ENCODE measurements around the gene RAMP1.
"Not testable (repeated sequence)": the region's sequence is repeated elsewhere in the genome, so short reads cannot be mapped to it uniquely, and the experiment has no call there.

The RAMP1 gene

DNA sequence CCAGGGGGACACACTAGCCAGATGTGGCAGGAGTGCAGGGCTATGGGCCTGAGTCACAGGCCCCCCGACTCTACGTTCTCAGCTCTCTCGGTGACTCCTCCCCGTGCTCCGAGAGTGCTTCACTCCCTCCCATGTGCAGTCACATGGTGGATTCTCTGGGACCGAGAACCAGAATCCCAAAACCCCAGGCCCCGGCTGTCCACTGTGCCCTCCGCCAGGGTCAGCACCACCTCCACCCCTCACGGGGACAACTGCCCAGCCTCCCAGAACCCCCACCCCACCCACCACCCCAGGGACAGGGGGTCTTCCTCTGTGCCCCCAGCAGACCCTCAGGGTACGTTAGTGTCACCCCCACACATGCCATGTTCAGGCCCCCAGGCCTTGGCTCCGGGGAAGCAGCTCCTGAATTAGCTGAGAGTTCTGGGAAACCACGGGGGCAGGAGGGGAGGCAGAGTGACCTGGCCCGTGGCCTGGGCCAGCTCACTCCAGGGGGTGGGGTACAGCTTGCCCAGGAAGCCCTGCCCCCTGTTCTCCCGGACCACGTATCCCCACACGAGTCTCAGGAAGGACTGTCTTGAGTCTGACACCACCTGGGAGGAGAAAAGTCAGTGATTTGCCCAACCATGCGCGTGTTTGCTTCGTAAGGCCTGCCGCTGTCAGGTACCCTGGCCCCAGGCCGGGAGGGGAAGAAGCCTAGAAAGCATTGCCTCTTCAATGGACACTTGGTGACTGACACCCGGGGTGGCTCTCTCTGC lies 4.4 kb downstream of the RAMP1 start:
- no peak for DNase-seq

GRCh38 chr2:237864444-237864931 lies 5.1 kb downstream of the RAMP1 start:
- no peak for DNase-seq

DNA sequence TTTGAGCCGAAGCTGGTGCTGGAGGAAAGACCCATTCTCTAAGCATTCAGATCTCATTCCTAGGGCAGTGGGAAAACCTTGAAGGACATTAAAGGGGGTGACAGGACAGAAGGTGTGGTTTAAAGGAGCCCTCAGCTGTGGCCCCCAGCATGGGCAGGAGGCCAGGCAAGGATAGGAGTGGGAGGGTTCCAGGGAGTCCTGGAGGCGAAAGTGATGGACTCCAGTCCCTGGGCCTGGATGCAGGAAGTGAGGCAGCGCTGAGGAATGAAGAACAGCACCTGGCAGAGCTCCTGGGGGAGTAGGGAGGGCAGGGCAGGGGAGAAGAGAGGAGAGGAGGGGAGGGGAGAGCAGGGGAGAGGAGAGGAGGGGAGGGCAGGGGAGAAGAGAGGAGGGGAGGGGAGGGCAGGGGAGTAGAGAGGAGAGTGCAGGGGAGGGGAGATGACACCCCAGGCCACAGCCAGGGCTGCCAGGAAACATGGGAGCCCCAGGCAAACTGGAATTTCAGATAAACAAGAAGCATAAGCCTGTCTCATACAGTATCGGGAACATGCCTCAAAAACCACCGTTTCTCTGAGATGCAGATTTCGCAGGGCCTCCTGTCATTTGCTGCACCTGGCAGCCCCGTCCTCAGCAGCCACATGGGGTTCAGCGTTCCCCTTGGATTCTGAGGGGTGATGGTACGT lies 5.7 kb downstream of the RAMP1 start:
- no peak for DNase-seq

DNA sequence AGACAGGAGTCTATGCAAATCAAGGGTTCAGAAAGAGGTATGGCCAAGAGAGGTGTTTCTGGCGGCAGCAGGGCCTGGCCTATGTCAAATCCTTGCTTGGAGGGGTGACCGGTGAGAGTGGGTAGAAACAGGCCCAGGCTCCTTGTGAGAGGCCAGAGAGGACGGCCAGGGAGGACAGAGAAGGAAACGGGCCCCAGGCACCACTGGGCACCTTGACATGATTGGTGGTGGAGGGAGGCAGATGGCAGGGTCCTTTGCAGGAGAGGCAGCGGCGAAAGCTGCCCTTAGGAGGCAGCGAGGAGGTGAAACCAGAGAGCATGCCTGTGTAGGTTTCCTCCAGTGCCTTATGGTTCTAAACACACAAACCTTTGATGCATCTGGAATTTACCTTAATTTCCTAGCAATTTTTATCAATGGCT lies 6.2 kb downstream of the RAMP1 start:
- no peak for DNase-seq

GRCh38 chr2:237866101-237866621 lies 6.7 kb downstream of the RAMP1 start:
- DNase-seq = no peak

DNA sequence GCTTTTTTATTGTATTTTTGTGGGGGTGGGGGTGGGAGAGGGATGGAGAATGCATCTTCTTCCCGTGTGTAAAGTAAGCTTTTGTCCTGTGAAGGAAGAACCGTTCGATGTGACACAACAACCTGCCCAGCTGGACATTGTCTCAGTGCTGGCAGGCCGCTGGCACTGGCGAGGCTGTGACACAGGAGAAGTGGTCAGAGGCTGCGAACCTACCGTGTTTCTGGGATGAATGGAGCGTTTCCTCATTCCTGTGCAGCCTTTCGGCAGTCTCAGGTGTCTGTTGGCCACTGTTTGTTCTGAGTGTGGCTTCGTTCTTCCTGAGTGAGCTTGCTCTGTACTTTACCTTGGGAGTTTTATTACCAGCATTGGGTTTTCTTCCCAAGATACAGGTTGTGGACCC lies 8.0 kb downstream of the RAMP1 start:
- no peak for DNase-seq

DNA sequence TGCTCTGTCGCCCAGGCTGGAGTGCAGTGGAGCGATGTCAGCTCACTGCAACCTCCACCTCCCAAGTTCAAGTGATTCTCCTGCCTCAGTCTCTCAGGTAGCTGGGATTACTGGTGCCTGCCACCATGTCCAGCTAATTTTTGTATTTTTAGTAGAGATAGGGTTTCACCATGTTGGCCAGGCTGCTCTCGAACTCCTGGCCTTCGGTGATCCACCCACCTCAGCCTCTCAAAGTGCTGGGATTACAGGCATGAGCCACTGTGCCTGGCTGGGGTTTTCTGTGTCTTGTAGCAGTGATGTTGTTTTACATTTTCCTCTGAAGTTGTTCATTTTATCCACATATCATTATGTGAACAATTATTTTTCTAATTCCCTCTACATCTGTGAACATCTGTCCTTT lies 8.7 kb downstream of the RAMP1 start:
- DNase-seq = not testable (repeated sequence)

GRCh38 chr2:237868631-237869342 lies 9.4 kb downstream of the RAMP1 start:
- no peak for DNase-seq

DNA sequence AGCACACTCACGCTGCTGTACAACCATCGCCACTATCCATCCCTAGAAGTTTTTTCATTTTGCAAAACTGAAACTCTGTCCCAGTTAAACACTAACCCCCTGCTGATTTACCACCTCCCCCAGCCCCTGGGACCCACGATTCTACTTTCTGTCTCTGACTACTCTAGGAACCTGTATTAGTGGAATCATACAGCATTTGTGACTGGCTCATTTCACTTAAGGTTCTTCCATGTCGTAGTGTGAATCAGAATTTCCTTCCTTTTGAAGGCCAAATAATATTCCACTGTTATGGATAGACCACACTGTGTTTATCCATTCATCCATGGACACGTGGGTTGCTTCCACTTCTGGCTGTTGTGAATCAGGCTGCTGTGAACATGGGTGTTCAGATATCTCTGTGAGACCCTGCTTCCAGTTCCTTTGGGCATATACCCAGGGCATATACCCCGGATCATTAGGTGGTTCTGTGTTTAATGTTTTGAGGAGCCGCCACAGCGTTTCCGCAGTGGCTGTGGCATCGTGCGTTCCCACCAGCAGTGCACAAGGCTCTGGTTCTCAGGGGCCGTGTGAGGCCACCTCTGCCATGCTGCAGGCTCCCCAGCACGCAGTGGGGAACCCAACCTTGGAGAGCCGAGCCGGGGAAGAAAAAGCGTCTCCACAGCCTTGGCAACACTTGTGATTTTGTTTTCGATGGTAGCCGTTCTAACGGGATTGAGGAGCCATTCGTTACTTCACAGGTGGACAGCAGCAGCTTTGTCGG lies 10.1 kb downstream of the RAMP1 start:
- no peak for DNase-seq

DNA sequence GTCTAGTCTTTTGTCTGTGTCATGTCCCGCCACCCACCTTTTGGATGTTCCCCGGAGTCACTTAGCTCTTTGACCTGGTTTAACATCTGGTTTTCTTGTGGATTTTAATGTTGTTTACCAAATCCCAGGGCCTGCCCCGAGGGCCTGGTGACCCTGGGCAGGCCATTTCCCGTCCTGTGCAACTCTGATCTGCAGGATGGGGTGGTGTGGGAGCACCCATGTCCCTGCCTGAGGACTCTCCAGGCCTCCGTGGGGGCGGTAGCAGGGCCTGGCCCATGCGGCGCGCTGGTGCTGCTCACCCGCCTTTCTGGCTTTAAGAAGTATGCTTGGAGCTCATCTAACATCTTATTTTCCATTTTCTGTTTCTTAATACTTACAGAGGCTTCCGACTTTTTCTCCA lies 10.7 kb downstream of the RAMP1 start:
- DNase-seq = no peak

GRCh38 chr2:237870754-237871651 lies 11.6 kb downstream of the RAMP1 start:
- no peak for DNase-seq

GRCh38 chr2:237872178-237872887 lies 12.9 kb downstream of the RAMP1 start:
- DNase-seq = no peak

- DNase-seq = no peak
Measured at GRCh38 chr2:237873421-237873831, 14.0 kb downstream of the RAMP1 start.

DNA sequence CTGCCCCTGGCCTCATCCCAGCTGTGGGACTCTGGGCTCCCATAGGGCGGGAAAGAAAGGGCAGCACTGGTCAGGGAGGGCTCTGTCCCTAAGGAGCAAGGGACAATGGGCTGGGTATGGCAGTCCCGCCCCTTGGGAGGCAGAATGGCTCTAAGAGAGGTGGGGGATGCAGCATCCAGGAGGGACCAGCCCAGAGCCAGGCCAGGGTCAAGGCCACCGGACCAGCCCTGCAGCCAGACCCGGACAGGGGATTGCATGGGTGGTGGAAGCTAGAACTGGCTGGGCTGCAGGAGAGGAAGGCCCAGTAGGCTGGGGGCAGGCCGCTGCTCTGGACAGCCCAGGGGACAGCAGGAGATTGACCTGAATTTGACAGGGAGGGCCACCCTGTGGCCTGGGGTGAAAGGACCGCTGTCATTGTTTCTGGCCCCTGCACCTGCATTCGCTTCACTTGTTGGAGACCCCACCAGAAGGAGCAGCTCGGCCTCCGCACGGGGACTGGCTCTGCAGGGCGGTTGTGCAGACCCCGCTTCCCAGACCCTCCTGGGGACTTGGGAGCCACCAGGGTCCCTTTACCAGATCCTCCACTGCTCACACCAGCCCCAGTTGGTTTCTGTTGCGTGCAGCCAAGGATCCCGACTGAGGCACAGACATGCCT lies 14.6 kb downstream of the RAMP1 start:
- DNase-seq = no peak

GRCh38 chr2:237874585-237875161 lies 15.2 kb downstream of the RAMP1 start:
- DNase-seq = no peak

DNA sequence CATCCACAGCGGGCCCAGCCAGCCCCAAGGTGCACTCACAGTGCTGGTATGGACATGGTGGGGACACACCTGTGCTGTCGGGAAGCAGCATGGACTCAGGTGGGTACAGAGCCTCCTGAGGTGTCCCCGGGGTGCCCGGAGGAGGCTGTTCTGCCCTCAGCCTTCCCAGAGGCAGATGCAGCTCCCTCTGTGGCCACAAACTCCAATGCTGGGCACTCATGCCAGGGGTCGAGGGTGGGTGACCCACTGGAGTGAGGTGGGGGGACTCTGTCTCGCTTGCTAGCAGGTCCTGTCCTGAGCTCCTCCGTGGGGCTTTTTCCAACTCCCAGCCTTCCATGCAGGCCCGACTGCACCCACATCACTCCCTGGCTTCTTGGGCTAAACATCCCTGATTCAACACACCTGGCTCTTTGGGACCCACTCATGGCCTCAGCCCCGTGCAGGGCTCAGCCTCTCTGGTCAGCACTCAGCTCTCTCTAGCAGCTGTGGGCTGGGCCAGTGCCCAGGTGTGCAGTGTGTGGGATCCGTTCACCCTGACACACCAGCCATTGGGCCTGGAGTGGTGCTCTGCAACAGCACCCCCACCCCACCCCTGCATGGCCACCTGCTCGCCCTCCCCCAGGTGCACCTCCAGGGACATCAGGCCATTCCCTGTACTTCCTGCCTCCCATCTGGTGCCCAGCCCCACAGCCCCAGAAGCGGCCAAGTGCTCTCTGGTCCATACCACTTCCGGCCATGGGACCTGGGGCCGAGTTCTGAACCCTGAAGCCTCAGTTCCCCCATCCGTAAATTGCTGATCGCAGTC lies 16.0 kb downstream of the RAMP1 start:
- no peak for DNase-seq

- no peak for DNase-seq
Measured at GRCh38 chr2:237876061-237876526, 16.7 kb downstream of the RAMP1 start.

DNA sequence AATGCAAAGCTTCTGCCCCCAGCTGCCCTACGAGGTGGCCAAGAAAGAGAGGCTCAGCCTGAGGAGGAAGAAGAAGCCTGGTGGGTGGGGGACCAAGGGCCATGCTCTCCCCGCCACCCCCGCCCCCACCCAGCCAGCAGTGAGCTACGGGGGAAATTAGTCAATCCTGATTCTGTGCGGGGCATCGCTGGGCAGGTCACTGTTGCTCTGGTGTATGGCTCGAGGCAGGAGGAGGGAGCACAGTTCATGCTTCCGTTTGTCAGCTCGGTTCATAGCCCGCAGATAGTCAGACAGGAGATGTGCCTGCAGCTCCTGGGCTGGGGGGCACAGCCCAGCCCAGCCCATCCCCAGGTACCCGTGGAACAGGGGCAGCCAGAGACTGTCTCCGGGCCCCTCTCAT lies 17.1 kb downstream of the RAMP1 start:
- no peak for DNase-seq

- DNase-seq = no peak
Measured at GRCh38 chr2:237876951-237877491, 17.6 kb downstream of the RAMP1 start.

Data from stimulated activated CD8-positive, alpha-beta memory T cell treated with anti-CD3 and anti-CD28 coated beads, Interleukin-4, amount 100 ng/mL, for 48 hours (primary cell).